OCI-LY1 (cell line): ENCODE measurements around the gene MAP2K7.

Source experiments
- H2AFZ ChIP-seq: fragments of 200-600 bp; sonication (generic), shearing (Covaris generic); 2 replicates; pipeline ENCODE4 v1.6.0; 2014; ENCODE audit warnings: antibody characterized with exemption, mild to moderate bottlenecking, low read length
- H3F3A ChIP-seq: fragments of 200-600 bp; sonication (generic), shearing (Covaris generic); 2 replicates; pipeline ENCODE4 v1.6.0; 2014; ENCODE audit warnings: mild to moderate bottlenecking, antibody characterized with exemption, low read length, moderate library complexity; ENCODE audit not compliant: insufficient read depth
- H3K27ac ChIP-seq: fragments of 200-600 bp; sonication (generic); 2 replicates; pipeline ENCODE4 v1.5.1; 2014; ENCODE audit warnings: low read length, mixed run types, mild to moderate bottlenecking, low read depth; ENCODE audit not compliant: poor library complexity, severe bottlenecking
- H3K27me3 ChIP-seq: fragments of 200-600 bp; sonication (generic); 2 replicates; pipeline ENCODE4 v1.6.0; 2014; ENCODE audit warnings: antibody characterized with exemption, mild to moderate bottlenecking, low read length, moderate library complexity; ENCODE audit not compliant: insufficient read depth
- H3K36me3 ChIP-seq: fragments of 200-600 bp; sonication (generic); 2 replicates; pipeline ENCODE4 v1.6.1; 2014; ENCODE audit warnings: mild to moderate bottlenecking, antibody characterized with exemption, low read length, moderate library complexity, mixed read lengths; ENCODE audit not compliant: insufficient read depth
- H3K4me1 ChIP-seq: fragments of 200-600 bp; sonication (generic); 2 replicates; pipeline ENCODE4 v1.5.1; 2014; ENCODE audit warnings: mild to moderate bottlenecking, low read length, moderate library complexity; ENCODE audit not compliant: insufficient read depth, severe bottlenecking
- H3K4me2 ChIP-seq: fragments of 200-600 bp; sonication (generic), shearing (Covaris generic); 2 replicates; pipeline ENCODE4 v1.6.1; 2014; ENCODE audit warnings: low read length
- H3K4me3 ChIP-seq: fragments of 200-600 bp; sonication (generic); 2 replicates; pipeline ENCODE4 v1.5.1; 2014; ENCODE audit warnings: low read length, low read depth, mild to moderate bottlenecking, mixed read lengths; ENCODE audit not compliant: poor library complexity, severe bottlenecking
- H3K79me2 ChIP-seq: fragments of 200-600 bp; shearing (Covaris generic); 2 replicates; pipeline ENCODE4 v1.6.1; 2016; ENCODE audit warnings: mixed run types, low read length, mixed read lengths; ENCODE audit not compliant: insufficient read depth
- H3K9ac ChIP-seq: fragments of 200-600 bp; sonication (generic), shearing (Covaris generic); 2 replicates; pipeline ENCODE4 v1.6.1; 2014; ENCODE audit warnings: mild to moderate bottlenecking, low read length, mixed read lengths
- H3K9me2 ChIP-seq: fragments of 200-600 bp; sonication (generic), shearing (Covaris generic); 2 replicates; pipeline ENCODE4 v1.6.1; 2014; ENCODE audit warnings: low read depth, mild to moderate bottlenecking, low read length, mixed read lengths
- H3K9me3 ChIP-seq: fragments of 200-600 bp; shearing (Covaris generic); 2 replicates; pipeline ENCODE4 v1.6.1; 2014; ENCODE audit warnings: low read length, mixed read lengths
- H4K20me1 ChIP-seq: fragments of 200-600 bp; sonication (generic), shearing (Covaris generic); 2 replicates; pipeline ENCODE4 v1.6.0; 2016; ENCODE audit warnings: mild to moderate bottlenecking, low read length; ENCODE audit not compliant: insufficient read depth
- CTCF ChIP-seq: fragments of 200-600 bp; sonication (generic), shearing (Covaris generic); IDR thresholded peaks from 2 replicates; pipeline ENCODE4 v1.5.1; 2017; ENCODE audit warnings: mild to moderate bottlenecking, antibody characterized with exemption, low read length, moderate library complexity, mixed read lengths
- EZH2 ChIP-seq: fragments of 200-600 bp; sonication (generic), shearing (Covaris generic); IDR thresholded peaks from 2 replicates; pipeline ENCODE4 v1.8.0; 2017; ENCODE audit warnings: borderline replicate concordance, mixed run types, mild to moderate bottlenecking, antibody characterized with exemption, low read length, moderate library complexity, mixed read lengths

Gene MAP2K7

GRCh38 chr19:7931221-7932061 lies 27.8 kb downstream of the MAP2K7 start:
- Histone ChIP-seq H2AFZ (no peak overlapping the region), H3K9ac (no peak overlapping the region), H3K4me2 (no peak overlapping the region), H3K79me2 (no peaks in the 10 kb centered on the region), H3K36me3 (peaks cover 66% of the 10 kb centered on the region), H3F3A (no peaks in the 10 kb centered on the region), H3K4me3 (no peak overlapping the region), H3K4me1 (peaks cover 2% of the 10 kb centered on the region), H3K27me3 (no peaks in the 10 kb centered on the region), H4K20me1 (no peaks in the 10 kb centered on the region), H3K9me3 (no peaks in the 10 kb centered on the region), H3K27ac (no peak overlapping the region), H3K9me2 (no peaks in the 10 kb centered on the region)
- TF ChIP-seq CTCF (no peak), EZH2 (no peak)

- Histone ChIP-seq H3F3A (no peaks in the 10 kb centered on the region), H3K79me2 (no peaks in the 10 kb centered on the region), H3K4me2 (no peak overlapping the region), H3K36me3 (peaks cover 75% of the 10 kb centered on the region), H3K27ac (no peak overlapping the region), H3K9me3 (no peaks in the 10 kb centered on the region), H3K9me2 (no peaks in the 10 kb centered on the region), H2AFZ (no peak overlapping the region), H4K20me1 (no peaks in the 10 kb centered on the region), H3K9ac (no peak overlapping the region), H3K4me1 (no peaks in the 10 kb centered on the region), H3K27me3 (no peaks in the 10 kb centered on the region), H3K4me3 (no peak overlapping the region)
- TF ChIP-seq EZH2 = no peak
- no peak for TF ChIP-seq CTCF
Measured at GRCh38 chr19:7932276-7932929, 28.7 kb downstream of the MAP2K7 start.

GRCh38 chr19:7932930-7933300 lies 29.2 kb downstream of the MAP2K7 start:
- Histone ChIP-seq H3K36me3 (peaks cover 80% of the 10 kb centered on the region), H3K27ac (no peak overlapping the region)

More at GRCh38 chr19:7932930-7933300, 29.2 kb downstream of the MAP2K7 start:
- no peaks in the 10 kb centered on the region for H3F3A ChIP-seq
- no peak overlapping the region for H3K4me3 ChIP-seq
- no peaks in the 10 kb centered on the region for H3K9me3 ChIP-seq
- H4K20me1 ChIP-seq = no peaks in the 10 kb centered on the region
- no peaks in the 10 kb centered on the region for H3K27me3 ChIP-seq
- no peak overlapping the region for H3K9ac ChIP-seq
- no peak overlapping the region for H2AFZ ChIP-seq
- no peak overlapping the region for H3K4me2 ChIP-seq
- H3K4me1 ChIP-seq = no peaks in the 10 kb centered on the region
- no peaks in the 10 kb centered on the region for H3K79me2 ChIP-seq
- TF ChIP-seq EZH2 = no peak
- TF ChIP-seq CTCF = no peak
- no peaks in the 10 kb centered on the region for H3K9me2 ChIP-seq
